ENCODE measurements around the gene KL.

The KL gene

DNA sequence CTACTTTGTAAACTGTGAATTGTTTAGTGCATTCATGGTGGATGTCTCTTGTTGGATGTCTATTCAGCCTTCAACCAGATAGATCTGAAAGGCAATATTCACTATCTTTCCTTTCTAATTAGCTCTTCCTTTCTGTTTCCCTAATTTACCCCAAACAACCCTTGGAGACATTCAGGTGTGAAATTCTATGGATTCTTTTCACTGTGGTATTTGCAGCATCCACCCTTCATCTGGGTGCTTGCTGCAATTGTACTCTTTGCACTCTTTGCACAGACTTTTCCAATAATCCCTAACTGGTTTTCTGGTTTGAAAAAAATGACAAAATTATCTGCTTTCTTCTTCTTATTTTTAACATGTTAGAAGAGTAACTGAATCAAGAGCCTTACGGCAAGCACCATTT lies 56.5 kb downstream of the KL start:
- H3K36me3 ChIP-seq (ENCODE audit: control insufficient read depth in 5 of 5, insufficient read depth in 5 of 5, low read length in 5 of 5), result no peaks in the 10 kb centered on the region
- H3K9ac ChIP-seq (ENCODE audit: low read length in 5 of 5), result no peak overlapping the region
- H3K27me3 ChIP-seq (ENCODE audit: control insufficient read depth in 5 of 5, insufficient read depth in 4 of 5, low read length in 5 of 5), result no peaks in the 10 kb centered on the region
- no peak overlapping the region for H3K27ac ChIP-seq (ENCODE audit: low read depth, low read length)
- no peak overlapping the region for H3K4me3 ChIP-seq (ENCODE audit: low read depth in 1 of 5, low read length in 5 of 5)
- H3K4me1 ChIP-seq (ENCODE audit: control insufficient read depth in 5 of 5, insufficient read depth in 5 of 5, low read length in 5 of 5), result peaks cover 0 to 3% (median 0%) of the 10 kb centered on the region in 5 donors
- H3K9me3 ChIP-seq (ENCODE audit: control insufficient read depth in 5 of 5, low read length in 5 of 5), result no peaks in the 10 kb centered on the region

DNA sequence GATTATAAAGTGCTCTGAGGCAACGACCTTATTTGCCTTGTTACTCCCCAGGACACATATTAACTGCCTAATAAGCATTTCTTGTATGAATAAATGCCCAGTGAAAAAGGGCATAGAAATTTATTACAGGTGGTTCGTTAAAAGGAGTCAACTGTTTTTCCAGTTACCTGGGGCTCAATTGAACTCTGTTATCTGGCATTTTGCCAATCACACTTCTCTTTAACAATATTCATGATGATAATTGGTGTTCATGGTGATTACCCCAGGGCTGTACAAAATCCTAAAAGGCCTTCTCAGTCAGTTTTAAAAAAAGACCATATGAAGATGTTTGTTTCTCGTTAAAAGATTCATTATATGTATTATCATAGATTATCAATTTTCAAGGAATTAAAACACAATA lies 57.1 kb downstream of the KL start:
- Histone ChIP-seq H3K9ac (ENCODE audit: low read length in 5 of 5) (no peak overlapping the region), H3K36me3 (ENCODE audit: control insufficient read depth in 5 of 5, insufficient read depth in 5 of 5, low read length in 5 of 5) (no peaks in the 10 kb centered on the region), H3K4me3 (ENCODE audit: low read depth in 1 of 5, low read length in 5 of 5) (no peak overlapping the region), H3K27ac (ENCODE audit: low read depth, low read length) (no peak overlapping the region), H3K27me3 (ENCODE audit: control insufficient read depth in 5 of 5, insufficient read depth in 4 of 5, low read length in 5 of 5) (no peaks in the 10 kb centered on the region), H3K9me3 (ENCODE audit: control insufficient read depth in 5 of 5, low read length in 5 of 5) (no peaks in the 10 kb centered on the region), H3K4me1 (ENCODE audit: control insufficient read depth in 5 of 5, insufficient read depth in 5 of 5, low read length in 5 of 5) (peaks cover 0 to 3% (median 0%) of the 10 kb centered on the region in 5 donors)

DNA sequence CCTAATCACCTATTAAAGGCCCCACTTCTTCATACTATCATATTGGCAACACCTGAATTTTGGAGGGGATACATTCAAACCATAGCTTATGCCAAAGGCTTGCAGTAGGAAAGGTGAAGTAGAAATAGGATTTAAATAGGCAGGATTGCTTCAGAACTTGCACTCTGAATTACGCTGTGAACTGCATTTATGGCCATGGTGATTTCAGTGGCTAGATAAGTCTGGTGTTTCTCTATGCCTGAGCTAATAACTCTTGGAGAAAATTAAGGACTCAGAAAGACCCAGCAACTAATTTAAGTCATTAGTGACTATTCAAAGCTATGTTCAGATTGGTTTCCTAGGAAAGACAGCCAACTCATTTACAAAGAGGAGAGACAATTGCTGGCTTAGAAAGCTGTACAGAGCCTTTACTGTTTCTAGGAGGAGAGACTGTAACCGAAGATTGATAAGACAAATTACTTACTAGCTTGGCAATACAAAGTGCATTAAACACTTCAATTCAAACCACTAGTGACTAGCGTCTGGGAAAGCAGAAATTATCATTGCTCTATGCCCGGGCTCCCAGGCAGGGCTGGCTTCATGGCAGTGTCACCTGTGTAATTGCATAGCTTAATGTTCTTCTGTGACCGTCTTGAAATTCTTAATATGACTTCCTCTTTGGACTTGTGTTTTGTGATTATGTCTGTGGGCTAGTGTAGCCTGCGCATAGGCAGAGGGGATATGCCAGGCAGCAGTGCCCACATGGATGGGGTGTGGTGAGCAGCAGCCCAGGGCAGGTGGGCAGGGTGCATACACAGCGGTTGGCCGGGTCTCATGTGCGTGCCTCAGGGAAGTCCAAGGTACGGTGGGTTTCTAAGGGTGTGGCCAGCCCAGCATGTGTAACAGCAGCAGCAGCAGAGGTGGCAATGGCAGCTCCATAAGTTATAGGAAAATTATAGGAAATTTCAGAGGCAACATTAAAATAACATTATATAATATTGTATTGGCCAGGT lies 60.1 kb downstream of the KL start:
- H3K27me3 ChIP-seq (ENCODE audit: control insufficient read depth in 5 of 5, insufficient read depth in 4 of 5, low read length in 5 of 5), result no peaks in the 10 kb centered on the region
- H3K4me3 ChIP-seq (ENCODE audit: low read depth in 1 of 5, low read length in 5 of 5), result no peak overlapping the region
- H3K36me3 ChIP-seq (ENCODE audit: control insufficient read depth in 5 of 5, insufficient read depth in 5 of 5, low read length in 5 of 5), result no peaks in the 10 kb centered on the region
- H3K27ac ChIP-seq (ENCODE audit: low read depth, low read length), result no peak overlapping the region
- no peaks in the 10 kb centered on the region for H3K9me3 ChIP-seq (ENCODE audit: control insufficient read depth in 5 of 5, low read length in 5 of 5)
- no peak overlapping the region for H3K9ac ChIP-seq (ENCODE audit: low read length in 5 of 5)
- no peaks in the 10 kb centered on the region for H3K4me1 ChIP-seq (ENCODE audit: control insufficient read depth in 5 of 5, insufficient read depth in 5 of 5, low read length in 5 of 5)

DNA sequence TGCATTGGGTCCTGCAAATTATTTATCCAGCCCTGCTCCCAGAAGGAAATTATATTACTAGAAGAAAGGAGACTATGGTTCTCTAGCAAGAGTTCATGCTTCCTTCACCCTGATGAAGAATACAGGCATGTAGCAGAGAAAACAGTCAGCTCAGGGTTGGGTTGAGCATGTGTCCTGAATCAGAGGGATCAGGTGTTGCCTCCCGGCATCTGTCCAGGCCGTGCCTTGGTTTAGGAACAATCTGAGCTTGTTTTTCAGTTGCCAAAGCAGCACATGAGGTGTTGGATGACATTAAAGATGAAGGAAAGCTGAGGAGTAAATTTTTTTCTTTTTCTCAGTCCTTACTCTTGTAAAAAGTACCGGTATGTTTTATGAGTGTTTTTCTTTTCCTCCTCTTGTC lies 62.0 kb downstream of the KL start:
- no peak overlapping the region for H3K27ac ChIP-seq (ENCODE audit: low read depth, low read length)
- no peak overlapping the region for H3K4me3 ChIP-seq (ENCODE audit: low read depth in 1 of 5, low read length in 5 of 5)
- no peaks in the 10 kb centered on the region for H3K27me3 ChIP-seq (ENCODE audit: control insufficient read depth in 5 of 5, insufficient read depth in 4 of 5, low read length in 5 of 5)
- no peak overlapping the region for H3K9ac ChIP-seq (ENCODE audit: low read length in 5 of 5)
- no peaks in the 10 kb centered on the region for H3K36me3 ChIP-seq (ENCODE audit: control insufficient read depth in 5 of 5, insufficient read depth in 5 of 5, low read length in 5 of 5)
- H3K9me3 ChIP-seq (ENCODE audit: control insufficient read depth in 5 of 5, low read length in 5 of 5), result no peaks in the 10 kb centered on the region
- H3K4me1 ChIP-seq (ENCODE audit: control insufficient read depth in 5 of 5, insufficient read depth in 5 of 5, low read length in 5 of 5), result no peaks in the 10 kb centered on the region

DNA sequence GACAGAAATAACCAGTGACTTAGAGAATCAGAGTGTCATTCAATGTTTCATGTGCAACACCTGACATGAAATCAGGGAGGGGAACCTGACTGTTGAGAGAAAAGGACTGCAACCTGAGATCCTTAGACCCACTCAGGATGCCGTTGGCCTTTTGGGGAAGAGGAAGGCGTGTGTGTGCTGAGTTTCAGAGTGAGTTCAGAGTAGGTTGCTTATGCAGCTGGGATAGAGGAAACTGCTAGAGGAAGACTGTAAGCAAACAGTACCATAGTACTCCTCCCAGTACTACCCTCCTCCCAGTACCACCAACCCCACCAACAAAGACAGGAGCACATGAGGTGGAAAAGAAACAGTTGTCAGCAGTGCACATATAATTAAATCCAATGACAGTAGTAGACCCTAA lies 63.7 kb downstream of the KL start:
- Histone ChIP-seq H3K27ac (ENCODE audit: low read depth, low read length) (no peak overlapping the region), H3K4me3 (ENCODE audit: low read depth in 1 of 5, low read length in 5 of 5) (no peak overlapping the region), H3K9me3 (ENCODE audit: control insufficient read depth in 5 of 5, low read length in 5 of 5) (no peaks in the 10 kb centered on the region), H3K27me3 (ENCODE audit: control insufficient read depth in 5 of 5, insufficient read depth in 4 of 5, low read length in 5 of 5) (no peaks in the 10 kb centered on the region), H3K36me3 (ENCODE audit: control insufficient read depth in 5 of 5, insufficient read depth in 5 of 5, low read length in 5 of 5) (no peaks in the 10 kb centered on the region), H3K9ac (ENCODE audit: low read length in 5 of 5) (no peak overlapping the region), H3K4me1 (ENCODE audit: control insufficient read depth in 5 of 5, insufficient read depth in 5 of 5, low read length in 5 of 5) (no peaks in the 10 kb centered on the region)

DNA sequence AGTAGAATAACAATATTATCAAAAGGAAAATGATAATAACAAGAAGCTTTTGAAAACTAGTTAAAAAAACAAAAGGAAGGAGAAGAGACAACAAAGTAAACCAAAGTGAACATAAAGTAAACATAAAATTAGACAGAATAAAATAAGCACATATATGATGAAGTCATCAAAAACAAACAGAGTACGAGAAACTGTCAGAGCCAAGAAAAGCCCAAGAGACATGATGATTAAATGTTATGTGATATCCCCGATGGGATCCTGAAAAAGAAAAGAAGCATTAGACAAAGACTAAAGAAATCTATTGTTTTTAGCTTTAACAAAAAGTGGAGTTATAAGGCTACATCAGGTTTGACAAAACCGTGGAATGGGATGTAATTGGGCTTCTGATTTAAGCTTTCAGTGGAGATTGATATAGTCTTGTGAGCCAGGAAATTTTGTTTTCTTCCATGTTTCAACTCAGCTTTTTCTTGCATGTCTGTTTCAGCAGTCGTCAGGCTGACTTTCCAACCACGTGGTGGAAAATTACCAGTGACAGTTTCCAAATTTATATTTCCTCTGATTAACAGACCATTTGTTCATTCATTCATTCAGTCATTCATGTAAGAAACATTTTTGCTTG lies 64.9 kb downstream of the KL start:
- no peaks in the 10 kb centered on the region for H3K4me1 ChIP-seq (ENCODE audit: control insufficient read depth in 5 of 5, insufficient read depth in 5 of 5, low read length in 5 of 5)
- H3K27ac ChIP-seq (ENCODE audit: low read depth, low read length), result no peak overlapping the region
- no peaks in the 10 kb centered on the region for H3K9me3 ChIP-seq (ENCODE audit: control insufficient read depth in 5 of 5, low read length in 5 of 5)
- H3K4me3 ChIP-seq (ENCODE audit: low read depth in 1 of 5, low read length in 5 of 5), result no peak overlapping the region
- no peaks in the 10 kb centered on the region for H3K36me3 ChIP-seq (ENCODE audit: control insufficient read depth in 5 of 5, insufficient read depth in 5 of 5, low read length in 5 of 5)
- no peaks in the 10 kb centered on the region for H3K27me3 ChIP-seq (ENCODE audit: control insufficient read depth in 5 of 5, insufficient read depth in 4 of 5, low read length in 5 of 5)
- H3K9ac ChIP-seq (ENCODE audit: low read length in 5 of 5), result no peak overlapping the region

DNA sequence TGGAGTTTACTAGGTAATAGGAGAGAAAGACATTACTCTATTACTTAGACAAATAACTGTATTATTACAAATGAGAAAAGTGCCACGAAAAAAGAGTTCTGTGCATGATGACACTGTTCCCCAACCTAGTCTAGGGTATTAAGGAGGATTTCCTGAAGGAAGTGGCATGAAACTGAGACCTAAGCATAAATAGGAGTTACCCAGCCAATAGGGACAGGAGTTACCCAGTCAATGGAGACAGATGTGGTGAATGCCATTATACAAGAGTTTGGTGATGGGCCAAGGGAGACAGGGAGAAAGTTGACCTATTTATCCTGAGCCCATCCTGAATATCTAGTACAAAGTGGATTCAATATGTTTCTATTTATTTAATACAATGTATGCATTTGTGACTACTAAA lies 65.4 kb downstream of the KL start:
- Histone ChIP-seq H3K9ac (ENCODE audit: low read length in 5 of 5) (no peak overlapping the region), H3K27ac (ENCODE audit: low read depth, low read length) (no peak overlapping the region), H3K27me3 (ENCODE audit: control insufficient read depth in 5 of 5, insufficient read depth in 4 of 5, low read length in 5 of 5) (no peaks in the 10 kb centered on the region), H3K36me3 (ENCODE audit: control insufficient read depth in 5 of 5, insufficient read depth in 5 of 5, low read length in 5 of 5) (no peaks in the 10 kb centered on the region), H3K4me3 (ENCODE audit: low read depth in 1 of 5, low read length in 5 of 5) (no peak overlapping the region), H3K9me3 (ENCODE audit: control insufficient read depth in 5 of 5, low read length in 5 of 5) (no peaks in the 10 kb centered on the region), H3K4me1 (ENCODE audit: control insufficient read depth in 5 of 5, insufficient read depth in 5 of 5, low read length in 5 of 5) (no peaks in the 10 kb centered on the region)

DNA sequence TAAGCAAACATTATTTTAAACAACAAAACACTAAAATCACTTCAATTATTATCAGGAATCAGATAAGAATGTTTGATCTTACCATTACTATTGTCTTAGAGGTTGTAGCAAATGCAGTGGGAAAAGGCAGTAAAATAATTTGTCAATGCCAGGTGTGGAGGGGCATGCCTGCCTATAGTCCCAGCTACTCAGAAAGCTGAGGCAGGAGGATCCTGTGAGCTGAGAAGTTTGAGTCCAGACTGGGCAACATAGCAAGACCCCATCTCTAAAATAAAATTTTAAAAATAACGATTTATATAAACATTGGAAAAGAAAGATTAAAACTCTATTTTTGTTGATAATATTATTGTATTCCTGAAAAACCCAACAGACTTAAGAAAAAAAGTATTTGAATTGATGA lies 66.8 kb downstream of the KL start:
- H3K27me3 ChIP-seq (ENCODE audit: control insufficient read depth in 5 of 5, insufficient read depth in 4 of 5, low read length in 5 of 5), result no peaks in the 10 kb centered on the region
- no peak overlapping the region for H3K9ac ChIP-seq (ENCODE audit: low read length in 5 of 5)
- H3K4me1 ChIP-seq (ENCODE audit: control insufficient read depth in 5 of 5, insufficient read depth in 5 of 5, low read length in 5 of 5), result no peaks in the 10 kb centered on the region
- H3K4me3 ChIP-seq (ENCODE audit: low read depth in 1 of 5, low read length in 5 of 5), result no peak overlapping the region
- H3K36me3 ChIP-seq (ENCODE audit: control insufficient read depth in 5 of 5, insufficient read depth in 5 of 5, low read length in 5 of 5), result no peaks in the 10 kb centered on the region
- H3K27ac ChIP-seq (ENCODE audit: low read depth, low read length), result no peak overlapping the region
- no peaks in the 10 kb centered on the region for H3K9me3 ChIP-seq (ENCODE audit: control insufficient read depth in 5 of 5, low read length in 5 of 5)

DNA sequence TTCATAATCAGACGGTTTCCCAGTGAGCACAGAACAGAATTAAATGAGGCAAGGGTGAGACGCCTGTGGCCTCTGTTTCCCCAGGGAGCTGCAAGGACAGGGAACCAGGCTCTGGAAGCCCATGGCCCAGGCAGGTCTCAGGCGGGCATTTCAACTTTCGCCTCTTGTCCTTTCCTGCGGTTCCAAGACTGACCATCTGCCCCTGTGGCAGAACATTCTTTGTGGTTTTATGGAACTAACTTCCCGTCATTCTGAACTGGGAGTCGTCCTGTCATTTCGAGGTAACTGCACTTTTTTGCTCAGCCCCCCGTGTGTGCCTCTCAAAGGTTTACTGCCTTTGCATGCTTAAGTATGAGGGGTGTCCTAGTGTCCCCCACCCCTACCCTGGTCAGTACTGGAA lies 70.9 kb downstream of the KL start:
- no peaks in the 10 kb centered on the region for H3K9me3 ChIP-seq (ENCODE audit: control insufficient read depth in 5 of 5, low read length in 5 of 5)
- no peak overlapping the region for H3K27ac ChIP-seq (ENCODE audit: low read depth, low read length)
- no peaks in the 10 kb centered on the region for H3K36me3 ChIP-seq (ENCODE audit: control insufficient read depth in 5 of 5, insufficient read depth in 5 of 5, low read length in 5 of 5)
- H3K4me3 ChIP-seq (ENCODE audit: low read depth in 1 of 5, low read length in 5 of 5), result no peak overlapping the region
- H3K4me1 ChIP-seq (ENCODE audit: control insufficient read depth in 5 of 5, insufficient read depth in 5 of 5, low read length in 5 of 5), result peaks cover 0 to 6% (median 0%) of the 10 kb centered on the region in 5 donors
- H3K9ac ChIP-seq (ENCODE audit: low read length in 5 of 5), result no peak overlapping the region
- H3K27me3 ChIP-seq (ENCODE audit: control insufficient read depth in 5 of 5, insufficient read depth in 4 of 5, low read length in 5 of 5), result no peaks in the 10 kb centered on the region

DNA sequence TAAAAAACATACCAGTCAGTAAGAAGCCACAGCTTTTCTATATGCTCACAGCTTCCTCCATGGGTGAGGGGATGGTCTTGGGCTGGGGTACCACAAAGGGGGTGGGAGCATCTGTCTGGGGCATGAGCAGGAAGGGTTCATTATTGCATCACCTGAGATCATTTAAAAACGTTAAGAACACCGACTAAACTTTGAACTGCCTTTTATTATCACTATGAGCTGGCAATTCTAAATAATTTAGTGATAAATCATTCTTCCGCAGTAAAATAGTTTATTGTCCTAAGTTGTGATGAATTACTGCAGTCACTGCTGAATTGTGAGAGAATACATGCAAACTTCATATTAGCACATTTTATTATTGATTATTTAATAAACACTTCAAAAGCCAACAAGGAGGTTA lies 71.6 kb downstream of the KL start:
- Histone ChIP-seq H3K36me3 (ENCODE audit: control insufficient read depth in 5 of 5, insufficient read depth in 5 of 5, low read length in 5 of 5) (no peaks in the 10 kb centered on the region), H3K4me1 (ENCODE audit: control insufficient read depth in 5 of 5, insufficient read depth in 5 of 5, low read length in 5 of 5) (peaks cover 0 to 13% (median 0%) of the 10 kb centered on the region in 5 donors), H3K9me3 (ENCODE audit: control insufficient read depth in 5 of 5, low read length in 5 of 5) (no peaks in the 10 kb centered on the region), H3K27ac (ENCODE audit: low read depth, low read length) (no peak overlapping the region), H3K27me3 (ENCODE audit: control insufficient read depth in 5 of 5, insufficient read depth in 4 of 5, low read length in 5 of 5) (no peaks in the 10 kb centered on the region), H3K4me3 (ENCODE audit: low read depth in 1 of 5, low read length in 5 of 5) (no peak overlapping the region), H3K9ac (ENCODE audit: low read length in 5 of 5) (no peak overlapping the region)
